ENCODE measurements around the gene CCL5.
A peak's percentile ranks its signal among the peaks of the same experiment; 100 is the strongest.

Gene CCL5

DNA sequence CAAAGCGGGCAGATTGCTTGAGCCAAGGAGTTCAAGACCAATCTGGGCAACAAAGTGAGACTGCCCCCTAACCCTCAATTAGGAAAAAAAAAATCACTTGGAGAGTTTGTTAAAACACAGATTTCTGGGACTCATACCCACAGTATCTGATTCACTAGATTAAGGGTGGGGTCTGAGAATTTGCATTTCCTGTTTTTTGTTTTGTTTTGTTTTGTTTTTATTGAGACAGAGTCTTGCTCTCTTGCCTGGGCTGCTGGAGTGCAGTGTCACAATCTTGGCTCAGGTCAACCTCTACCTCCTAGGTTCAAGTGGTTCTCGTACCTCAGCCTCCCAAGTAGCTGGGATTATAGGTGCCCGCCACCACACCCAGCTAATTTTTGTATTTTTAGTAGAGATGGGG is 12.6 kb downstream of the CCL5 start:
- DNase-seq (ENCODE audit: low spot score): no peak

DNA sequence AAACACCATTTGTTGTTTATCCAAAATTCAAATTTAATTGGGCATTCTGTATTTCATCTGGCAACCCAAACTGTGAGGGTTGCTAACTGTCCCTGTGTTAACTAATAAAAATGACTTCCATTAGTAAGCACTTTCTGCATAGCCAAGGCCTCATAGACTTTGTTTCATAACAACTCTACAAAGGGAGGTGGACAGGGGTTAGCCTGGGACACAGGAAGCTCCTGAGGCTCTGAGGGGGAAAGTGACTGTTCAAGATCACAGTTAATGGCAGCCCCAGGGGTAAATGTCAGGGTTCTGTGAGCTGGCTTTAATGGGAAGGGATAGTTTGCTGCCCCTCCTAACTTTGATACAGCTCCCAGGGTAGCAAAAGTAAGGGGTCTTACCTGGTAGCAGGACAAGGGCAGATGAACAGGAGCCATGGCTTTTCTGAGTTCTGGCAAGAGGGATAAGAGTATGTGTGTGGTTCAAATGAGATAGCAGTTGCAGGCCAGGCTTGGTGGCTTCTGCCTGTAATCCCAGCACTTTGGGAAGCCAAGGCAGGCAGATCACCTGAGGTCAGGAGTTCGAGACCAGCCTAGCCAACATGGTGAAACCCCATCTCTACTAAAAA is 13.7 kb downstream of the CCL5 start:
- peak; percentile 31 for DNase-seq (ENCODE audit: low spot score)

DNA sequence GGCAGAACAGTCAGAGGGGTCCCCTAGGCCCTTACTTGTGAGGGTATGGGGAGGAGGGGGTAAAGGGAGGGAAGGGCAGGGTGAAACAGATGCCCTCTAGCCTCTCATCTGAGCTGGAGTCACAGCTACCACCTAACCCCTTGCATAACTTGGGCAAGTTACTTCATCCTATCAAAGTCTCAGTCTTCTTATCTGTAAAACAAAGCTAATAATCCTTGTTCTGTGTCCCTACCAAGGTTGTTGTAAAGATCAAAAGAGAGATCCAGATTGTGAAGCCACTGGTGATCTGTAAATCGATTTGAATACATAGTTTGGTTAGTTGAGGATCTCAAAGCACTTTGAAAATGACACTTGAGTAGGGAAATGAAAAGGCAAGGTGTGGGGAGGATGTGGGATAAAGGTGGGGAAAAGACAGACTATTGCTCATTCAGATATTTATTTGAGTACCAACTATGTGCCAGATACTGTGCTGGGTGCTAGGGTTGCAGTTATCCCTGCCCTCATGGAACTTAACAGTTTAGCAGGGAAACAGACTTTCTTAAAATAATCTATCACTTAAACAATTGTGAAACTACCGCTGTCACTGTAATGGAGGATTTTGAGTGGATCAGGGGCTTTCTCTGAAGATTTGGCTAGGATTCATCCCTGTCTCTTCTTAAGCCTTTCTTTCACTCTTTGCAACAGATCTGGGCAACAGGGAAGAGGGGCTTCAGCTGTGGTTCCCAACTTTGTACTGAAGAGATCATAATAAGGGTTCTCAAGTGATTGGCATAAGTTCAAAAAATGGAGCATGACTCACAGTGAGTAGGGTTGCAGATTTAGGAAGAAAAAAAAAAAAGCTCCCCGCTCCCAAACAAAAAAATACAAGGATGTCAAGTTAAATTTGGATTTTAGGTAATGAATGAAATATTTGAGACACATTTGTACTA is 14.5 kb downstream of the CCL5 start:
- DNase-seq (ENCODE audit: low spot score): no peak

DNA sequence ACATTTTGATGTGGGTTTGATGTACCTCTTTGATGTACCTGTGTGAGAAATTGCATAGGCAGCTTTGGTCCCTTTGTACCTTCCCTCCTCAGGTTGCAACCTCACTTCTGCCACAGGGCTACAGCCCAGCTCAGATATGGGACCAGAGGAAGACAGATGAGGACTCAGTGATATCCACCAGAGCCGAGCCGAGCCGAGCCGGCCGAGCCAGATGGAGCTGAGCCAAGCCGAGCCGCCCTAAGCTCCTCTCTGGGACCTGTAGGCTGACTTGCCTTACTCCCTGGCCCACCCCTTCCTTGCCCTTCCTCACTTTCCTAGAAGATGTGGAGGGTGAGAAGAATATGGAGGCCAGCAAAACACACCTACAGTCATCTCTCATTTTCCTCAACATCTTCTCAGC is 15.3 kb downstream of the CCL5 start:
- DNase-seq (ENCODE audit: low spot score): no peak

DNA sequence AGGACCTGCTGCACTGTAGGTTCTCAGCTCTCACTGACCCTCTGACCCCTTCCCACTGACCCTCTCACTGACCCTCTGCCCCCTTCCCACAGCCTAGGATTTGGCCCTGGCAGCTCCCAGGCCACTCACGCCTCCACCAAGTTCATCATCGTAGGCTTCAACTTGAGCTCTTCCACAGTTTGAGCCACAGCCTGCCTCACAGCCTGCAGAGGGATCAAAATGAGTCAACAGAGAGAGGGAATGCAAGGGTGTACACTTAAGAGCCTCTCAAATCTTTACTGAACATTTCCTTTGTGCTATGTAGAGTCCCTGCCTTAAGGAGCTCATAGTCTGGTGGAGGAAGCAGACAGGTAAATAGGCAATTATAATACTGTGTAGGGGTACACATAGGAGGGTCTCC is 23.6 kb downstream of the CCL5 start:
- no peak for DNase-seq (ENCODE audit: low spot score)

DNA sequence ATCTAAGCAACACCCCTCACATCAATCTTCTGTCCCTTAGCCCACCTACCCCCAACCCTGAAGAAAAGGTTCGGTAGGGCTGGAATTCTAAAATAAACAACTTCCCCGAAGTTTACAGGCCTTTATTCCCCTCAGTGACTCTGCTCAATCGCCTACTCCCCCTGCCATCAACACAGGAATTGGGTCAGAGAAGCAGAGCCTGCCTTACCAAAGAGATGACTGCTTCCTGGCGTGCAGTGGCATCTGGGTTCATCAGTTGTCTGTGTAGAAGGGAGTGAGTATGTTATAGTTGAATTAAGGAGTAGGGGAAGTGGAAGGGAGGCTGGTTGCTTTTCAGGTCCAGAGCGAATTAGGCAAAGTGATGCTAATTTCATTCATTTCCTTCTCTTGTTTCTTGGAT is 24.2 kb downstream of the CCL5 start:
- DNase-seq (ENCODE audit: low spot score): no peak

DNA sequence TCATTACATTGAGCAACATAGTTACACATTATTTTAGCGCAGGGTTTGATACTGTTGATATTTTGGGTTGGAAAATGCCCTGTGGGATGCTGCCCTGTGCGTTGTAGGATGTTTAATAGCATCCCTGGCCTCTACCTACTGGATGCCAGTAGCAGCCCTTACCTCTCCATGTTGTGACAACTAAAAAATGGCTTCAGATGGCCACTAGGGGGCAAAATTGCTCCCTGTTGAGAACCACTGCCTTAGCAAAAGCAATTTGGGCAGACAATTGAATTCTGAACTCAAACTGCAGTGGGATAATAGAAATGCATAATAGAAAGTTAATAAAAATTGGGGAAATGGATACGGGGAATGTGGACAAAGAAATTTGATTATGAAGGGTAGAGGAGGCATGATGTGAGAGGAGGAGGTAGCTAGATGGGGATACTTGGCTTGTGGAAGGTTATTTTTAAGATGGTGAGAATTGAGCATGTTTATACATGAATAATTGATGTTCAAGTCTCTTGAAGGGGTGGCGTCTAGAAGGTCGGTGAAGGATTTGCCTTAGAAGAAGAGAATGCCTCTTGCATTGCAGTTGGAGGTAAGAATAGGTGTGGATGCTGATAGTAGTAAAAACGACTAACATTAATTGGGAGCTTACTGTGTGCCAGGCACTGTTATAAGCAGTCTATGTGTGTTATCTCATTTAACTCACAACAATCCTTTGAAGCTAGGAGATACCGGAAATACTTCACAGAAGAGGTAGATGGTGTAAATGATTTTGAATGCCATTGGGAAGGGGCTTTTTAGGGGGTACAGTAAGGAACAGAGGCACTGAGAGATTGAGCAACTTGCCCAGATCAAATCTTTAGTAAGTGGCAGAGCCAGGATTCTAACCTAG is 30.5 kb downstream of the CCL5 start:
- DNase-seq (ENCODE audit: low spot score): peak; percentile 48

DNA sequence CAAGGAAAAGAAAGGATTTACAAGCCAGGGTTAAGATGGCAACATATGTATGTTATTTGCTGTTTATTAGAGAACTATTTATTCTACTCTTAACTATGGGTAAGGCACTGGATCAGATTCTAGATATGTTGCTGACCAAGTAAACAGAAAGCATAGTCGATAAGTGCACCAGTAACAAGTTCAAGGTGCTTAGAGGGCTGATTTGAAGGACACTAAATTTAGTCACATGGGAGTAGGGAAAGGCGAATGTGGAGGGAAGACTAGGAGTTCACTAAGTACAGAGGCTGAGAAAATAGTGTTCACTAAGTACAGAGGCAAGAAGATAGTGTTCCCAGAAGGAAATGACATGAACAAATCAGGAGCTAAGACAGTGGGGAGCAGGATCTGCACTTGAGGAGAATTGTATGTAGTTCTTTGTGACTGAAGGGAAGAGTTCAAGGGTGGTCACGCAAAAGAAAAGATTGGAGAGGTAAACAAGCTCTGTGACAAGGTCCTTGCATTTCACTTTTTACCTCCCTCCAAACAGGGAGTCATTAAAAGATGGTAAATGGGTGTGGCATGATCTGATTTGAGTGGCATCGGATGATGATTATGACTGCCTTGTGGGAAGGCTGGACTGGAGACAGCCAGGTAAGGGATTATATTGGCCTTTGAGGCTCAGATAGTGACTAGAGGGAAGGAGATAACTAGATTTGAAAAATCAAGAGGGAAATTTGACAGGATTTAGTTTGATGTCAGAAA is 32.4 kb downstream of the CCL5 start:
- no peak for DNase-seq (ENCODE audit: low spot score)

DNA sequence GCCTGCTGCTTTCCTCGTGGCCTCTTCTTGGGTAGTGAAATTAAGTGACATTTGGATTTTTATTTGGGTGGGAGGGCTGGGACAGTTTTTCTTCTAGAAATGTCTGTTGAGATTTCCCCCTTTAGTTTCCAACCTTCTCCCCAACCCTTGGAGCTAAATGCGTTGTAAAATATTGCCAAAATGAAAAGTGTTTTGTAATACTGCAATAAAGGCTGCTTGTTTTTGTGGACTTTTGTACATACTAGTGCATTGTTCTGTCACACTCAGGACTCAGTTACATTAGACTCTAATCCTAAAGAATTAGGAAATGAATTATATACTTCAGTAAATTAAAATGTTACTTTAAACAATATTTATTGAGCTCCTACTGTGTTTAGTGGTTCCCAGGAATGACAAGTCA is 33.2 kb downstream of the CCL5 start:
- DNase-seq (ENCODE audit: low spot score): no peak

DNA sequence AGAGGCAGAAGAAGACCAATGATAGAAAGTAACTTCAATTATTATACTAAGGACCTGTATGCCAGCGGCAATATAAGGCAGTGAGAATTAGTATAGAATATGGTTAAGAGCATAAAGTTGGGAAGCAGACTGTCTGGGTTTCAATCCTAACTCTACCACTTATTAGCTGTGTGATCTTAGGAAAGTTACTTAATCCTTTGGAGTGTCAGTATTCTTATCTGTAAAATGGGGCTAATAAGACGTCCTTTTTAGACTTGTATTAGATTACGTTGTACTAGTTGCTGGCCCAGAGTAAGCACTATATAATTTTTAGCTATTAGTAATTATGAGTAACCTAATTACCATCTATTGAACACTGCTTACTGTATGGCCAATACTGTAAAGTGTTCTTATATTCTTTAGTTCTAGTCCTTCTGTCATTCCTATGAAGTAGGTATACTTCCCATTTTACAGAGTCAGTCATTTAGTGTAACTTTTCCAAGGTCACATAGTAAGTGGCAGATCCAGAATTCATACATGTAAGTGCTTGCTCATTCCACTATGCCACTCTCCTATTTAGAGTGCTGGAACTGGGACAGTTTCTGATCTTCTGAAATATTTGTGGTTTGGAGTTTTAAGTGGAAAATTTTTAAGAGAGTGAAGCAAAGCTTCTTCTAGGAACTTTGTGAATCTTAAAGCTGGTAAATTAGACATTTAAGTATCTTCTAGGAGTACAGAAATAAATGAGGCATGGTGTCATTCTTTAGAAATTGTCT is 33.9 kb downstream of the CCL5 start:
- DNase-seq (ENCODE audit: low spot score): no peak

DNA sequence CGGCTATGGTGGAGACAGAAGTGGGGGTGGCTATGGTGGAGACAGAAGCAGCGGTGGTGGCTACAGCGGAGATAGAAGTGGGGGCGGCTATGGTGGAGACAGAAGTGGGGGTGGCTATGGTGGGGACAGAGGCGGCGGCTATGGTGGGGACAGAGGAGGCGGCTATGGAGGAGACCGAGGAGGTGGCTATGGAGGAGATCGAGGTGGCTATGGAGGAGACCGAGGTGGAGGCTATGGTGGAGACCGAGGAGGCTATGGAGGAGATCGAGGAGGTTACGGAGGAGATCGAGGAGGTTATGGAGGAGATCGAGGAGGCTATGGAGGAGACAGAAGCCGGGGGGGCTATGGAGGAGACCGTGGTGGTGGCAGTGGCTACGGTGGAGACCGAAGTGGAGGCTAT is 35.6 kb downstream of the CCL5 start:
- no peak for DNase-seq (ENCODE audit: low spot score)

DNA sequence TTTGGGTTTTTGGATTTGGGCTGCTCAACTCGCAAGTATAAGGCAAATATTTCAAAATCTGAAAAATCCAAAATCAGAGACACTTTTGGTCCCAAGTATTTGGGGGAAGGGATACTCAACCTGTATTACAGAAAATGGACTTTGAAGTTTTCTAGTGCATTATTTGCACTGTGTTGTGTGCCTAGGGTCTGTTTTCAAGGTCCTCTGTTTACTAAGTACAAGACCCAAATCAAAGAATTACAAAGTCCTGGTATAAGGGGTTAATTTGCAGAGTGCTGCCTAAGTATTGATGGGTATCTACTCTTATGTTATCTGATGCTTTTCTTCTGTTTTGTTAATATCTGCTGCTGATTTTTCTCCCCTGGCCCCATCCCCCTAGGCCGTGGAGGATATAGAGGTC is 36.5 kb downstream of the CCL5 start:
- DNase-seq (ENCODE audit: low spot score): no peak

DNA sequence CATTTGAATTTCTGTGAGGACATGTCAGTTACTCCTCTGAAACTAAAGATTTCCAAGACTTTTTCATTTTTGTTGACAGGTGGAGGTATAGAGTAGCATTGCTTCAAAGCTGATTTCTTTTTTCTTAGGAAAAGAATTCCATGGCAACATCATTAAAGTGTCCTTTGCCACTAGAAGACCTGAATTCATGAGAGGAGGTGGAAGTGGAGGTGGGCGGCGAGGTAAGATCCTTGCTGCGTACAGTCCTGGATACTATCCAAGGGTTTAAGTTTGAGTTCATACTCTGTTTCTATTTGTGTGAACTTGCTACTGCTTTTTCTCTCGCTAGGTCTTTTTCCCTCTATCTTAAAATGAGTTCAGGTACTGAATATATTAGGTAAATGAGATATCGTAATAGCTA is 37.9 kb downstream of the CCL5 start:
- no peak for DNase-seq (ENCODE audit: low spot score)

DNA sequence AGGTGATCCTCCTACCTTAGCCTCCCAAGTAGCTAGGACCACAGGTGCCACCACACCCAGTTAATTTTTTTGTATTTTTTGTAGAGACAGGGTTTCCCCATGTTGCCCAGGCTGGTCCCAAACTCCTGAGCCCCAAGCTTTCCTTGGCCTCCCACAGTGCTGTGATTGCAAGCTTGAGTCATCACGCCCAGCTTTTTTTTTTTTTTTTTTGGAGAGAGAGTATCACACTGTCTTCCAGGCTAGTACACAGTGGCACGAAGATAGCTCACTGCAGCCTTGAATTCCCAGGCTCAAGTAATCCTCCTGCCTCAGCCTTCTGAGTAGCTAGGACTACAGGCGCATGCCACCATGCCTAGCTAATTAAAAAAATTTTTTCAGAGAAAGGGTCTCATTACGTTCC is 38.7 kb downstream of the CCL5 start:
- no peak for DNase-seq (ENCODE audit: low spot score)

DNA sequence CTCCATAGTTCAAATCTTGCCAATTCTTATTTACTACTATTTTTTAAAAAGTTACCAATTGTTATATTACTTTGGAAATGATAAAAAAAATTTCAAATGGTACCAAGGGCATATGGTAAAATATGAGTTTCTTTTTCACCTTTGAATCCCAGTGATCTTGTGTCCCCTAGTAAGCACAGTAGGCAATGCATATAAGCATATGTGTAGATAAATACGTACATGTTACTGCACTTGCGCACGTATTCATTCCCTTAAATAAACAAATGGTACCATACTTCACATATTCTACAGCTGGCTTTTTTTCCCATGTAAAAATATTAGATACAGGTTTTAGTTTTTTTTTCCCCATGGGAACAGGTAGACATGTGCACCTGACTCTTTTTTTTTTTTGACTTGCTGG is 39.1 kb downstream of the CCL5 start:
- DNase-seq (ENCODE audit: low spot score): no peak

DNA sequence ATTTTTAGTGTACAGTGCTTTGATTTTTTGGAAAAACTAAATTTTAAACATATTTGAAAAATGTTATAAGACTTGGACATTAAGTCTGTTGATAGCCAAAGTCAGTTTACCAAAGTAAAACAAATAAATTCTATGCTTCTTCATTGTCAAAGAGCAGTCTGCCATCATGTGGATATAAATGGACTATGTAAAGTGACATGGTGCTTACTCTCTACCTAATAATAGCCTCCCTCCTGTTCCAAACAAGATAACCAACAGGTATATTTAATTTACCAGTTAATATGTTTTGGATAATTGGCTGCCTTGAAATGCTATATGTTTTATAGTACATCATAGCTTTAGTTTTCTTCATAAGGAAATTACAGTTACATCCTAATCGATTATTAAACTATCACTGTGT is 55.0 kb downstream of the CCL5 start:
- no peak for DNase-seq (ENCODE audit: low spot score)

Data from HuH-7 (cell line).